ENCODE measurements around the gene BCL2. TPM values are rescaled to one million over a fixed set of nuclear protein-coding genes. Genes with fewer than 3 reads are reported as not detected.

Gene BCL2
- total and polyA plus RNA-seq, 9 of the 15 experiments (the other 6 are each of a cell fraction or from before 2014, with no cell fraction given) = 0.10 to 1.1 (median 0.65) TPM

GRCh38 chr18:63232826-63233225 is 86.7 kb downstream of the BCL2 start:
- POLR2A ChIA-PET = interaction anchor here (0.5 to 1.2 kb wide), 3 partner anchors 22 to 211 kb away, joined by 3 to 4 read pairs (median 3); no protein-coding TSS in a partner anchor
- intact Hi-C loops (cut with micrococcal nuclease) (no loop called here), in situ Hi-C loops (cut with MboI) (no loop called here)
- ATAC-seq (no peak), FAIRE-seq (no peak), DNase-seq (ENCODE audit: extremely low read depth in 1 of 4, low spot score in 3 of 4) (no peak)
- Histone ChIP-seq H2AFZ (ENCODE audit: low read depth, low read length) (no peak overlapping the region), H3K4me2 (ENCODE audit: insufficient read depth, low read length) (no peak overlapping the region), H3K9me1 (ENCODE audit: control insufficient read depth, insufficient read depth, low read length) (no peaks in the 10 kb centered on the region), H3K79me2 (ENCODE audit: control insufficient read depth, insufficient read depth, low read length) (no peaks in the 10 kb centered on the region), H3K36me3 (ENCODE audit: control insufficient read depth, insufficient read depth, low read length) (no peaks in the 10 kb centered on the region), H3K9me3 (replicated peaks; ENCODE audit: control insufficient read depth, insufficient read depth, low read depth, low read length) (no peaks in the 10 kb centered on the region), H3K27me3 (ENCODE audit: control insufficient read depth in 2 of 2, insufficient read depth in 2 of 2, low read length in 2 of 2) (no peaks in the 10 kb centered on the region), H4K20me1 (replicated peaks; ENCODE audit: control insufficient read depth, insufficient read depth, low read length) (no peaks in the 10 kb centered on the region), H3K4me1 (replicated peaks in 1 of 2; ENCODE audit: control insufficient read depth in 2 of 2, insufficient read depth in 2 of 2, low read length in 2 of 2) (no peaks in the 10 kb centered on the region), H3K4me3 (no peak overlapping the region), H3K27ac (ENCODE audit: extremely low read depth, low read depth, low read length) (no peak overlapping the region), H3K9ac (ENCODE audit: insufficient read depth in 1 of 2, low read depth in 2 of 2, low read length in 2 of 2) (no peak overlapping the region)
- CTCF ChIA-PET (ENCODE audit: low intra/inter-chr PET ratio) = no interaction called here
- no TSS peak for BruUV-seq (replicated peaks)
- TF ChIP-seq NFE2L1 (tag; IDR thresholded peaks at IDR 0.05; ENCODE audit: borderline replicate concordance, low read depth) = no peak
- no peak for TF ChIP-seq RNF219 (CRISPR knock-in tag; IDR thresholded peaks at IDR 0.05)
- TF ChIP-seq ZC3H11A (IDR thresholded peaks at IDR 0.05; ENCODE audit: low read depth, low read length) = no peak
- no peak for TF ChIP-seq HEY1 (CRISPR knock-in tag; IDR thresholded peaks at IDR 0.05; ENCODE audit: borderline replicate concordance)
- TF ChIP-seq ZNF609 (CRISPR knock-in tag; IDR thresholded peaks at IDR 0.05; ENCODE audit: borderline replicate concordance) = no peak
- TF ChIP-seq ZNF830 (CRISPR knock-in tag; IDR thresholded peaks at IDR 0.05) = no peak
- 4% methylated on average over 2 of the region's 2 CpGs for WGBS (ENCODE audit: insufficient coverage, low coverage, missing lambda C conversion rate)

Measured in K562 (cell line).